ENCODE data around the gene CABLES1.

DNA sequence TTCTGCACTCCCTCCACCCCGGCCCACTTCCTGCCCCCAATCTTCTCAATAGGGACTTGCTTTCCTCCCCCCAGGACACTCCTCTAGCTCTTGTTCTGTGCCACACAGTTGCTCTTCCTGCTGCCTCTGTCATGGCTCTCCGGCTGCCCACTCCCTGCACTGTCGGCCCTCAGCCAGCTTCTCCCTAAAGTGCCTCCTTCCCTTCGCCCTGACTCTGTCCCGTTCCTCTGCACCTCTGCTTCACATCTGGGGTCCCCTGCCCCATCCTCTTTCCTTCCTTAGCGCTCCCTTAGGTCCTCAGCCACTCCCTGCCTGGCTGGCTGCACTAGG is 132.1 kb downstream of the CABLES1 start:
- no peak for TF ChIP-seq EZH2 (IDR thresholded peaks at IDR 0.05; ENCODE audit: insufficient read depth, poor library complexity, severe bottlenecking)
- no peak for TF ChIP-seq EZH2phosphoT487 (IDR thresholded peaks at IDR 0.05; ENCODE audit: insufficient read depth, low read depth)

All from GM23248 (cell line).